Fibroblast of pulmonary artery (primary cell): ENCODE results near the gene SNAPC4.
"Not testable (repeated sequence)": the region's sequence is repeated elsewhere in the genome, so short reads cannot be mapped to it uniquely, and the experiment has no call there.

ENCODE experiments used
- DNase-seq: peaks from one replicate; pipeline ENCODE4 v3.0.0-alpha.2; 2010; ENCODE audit warnings: low read depth
- H3K4me3 ChIP-seq: replicated peaks from 2 replicates; pipeline ENCODE4 v1.5.1; 2011; ENCODE audit warnings: low read depth, mild to moderate bottlenecking, control low read depth, low read length, moderate library complexity
- CTCF ChIP-seq: IDR thresholded peaks from 2 replicates; pipeline ENCODE4 v1.5.1; 2011; ENCODE audit warnings: mild to moderate bottlenecking, control low read depth, low read length, inconsistent platforms; ENCODE audit errors: missing control alignments

SNAPC4 gene

GRCh38 chr9:136432591-136432990 lies 32.6 kb upstream of the SNAPC4 start:
- TF ChIP-seq CTCF: no peak

GRCh38 chr9:136431782-136432350 lies 31.9 kb upstream of the SNAPC4 start:
- H3K4me3 ChIP-seq: no peak overlapping the region
- no peak for TF ChIP-seq CTCF
- no peak for DNase-seq

More at GRCh38 chr9:136432591-136432990, 32.6 kb upstream of the SNAPC4 start:
- H3K4me3 ChIP-seq: no peak overlapping the region
- no peak for DNase-seq

GRCh38 chr9:136430588-136431234 lies 30.7 kb upstream of the SNAPC4 start:
- H3K4me3 ChIP-seq: no peak overlapping the region
- TF ChIP-seq CTCF: no peak
- DNase-seq: no peak

GRCh38 chr9:136429683-136430491 lies 29.9 kb upstream of the SNAPC4 start:
- H3K4me3 ChIP-seq: no peak overlapping the region
- TF ChIP-seq CTCF: no peak
- DNase-seq: no peak

- no peak overlapping the region for H3K4me3 ChIP-seq
- no peak for DNase-seq
- no peak for TF ChIP-seq CTCF
These were observed 29.2 kb upstream of the SNAPC4 start for GRCh38 chr9:136429075-136429628.

GRCh38 chr9:136426787-136427186 lies 26.8 kb upstream of the SNAPC4 start:
- TF ChIP-seq CTCF: no peak
- no peak overlapping the region for H3K4me3 ChIP-seq

GRCh38 chr9:136425367-136425766 lies 25.4 kb upstream of the SNAPC4 start:
- not testable (repeated sequence) for H3K4me3 ChIP-seq, DNase-seq

More at GRCh38 chr9:136426787-136427186, 26.8 kb upstream of the SNAPC4 start:
- no peak for DNase-seq
